WTC11 (cell line): ENCODE results near the gene GASK1A. TPM values are rescaled to one million over a fixed set of nuclear protein-coding genes. Genes with fewer than 3 reads are reported as not detected.

ENCODE experiments used
- ATAC-seq: fragments of 200-7000 bp; cut with Tn5 transposase; 2 replicates; pipeline ENCODE4 v1.10.0; 2021; ENCODE audit warnings: mild to moderate bottlenecking, moderate library complexity
- CTCF ChIA-PET: fragments of 300-600 bp; sonication (Branson Sonifier 250); formaldehyde crosslinking; loops from one replicate; lab custom pipeline; 2021; ENCODE audit warnings: antibody characterized with exemption; lab: Charles Lee
- POLR2A ChIA-PET: fragments of 350-600 bp; sonication (Branson Sonifier 250); formaldehyde crosslinking; loops from one replicate; lab custom pipeline; 2021; ENCODE audit warnings: antibody characterized with exemption; lab: Charles Lee
- DNase-seq: peaks from one replicate; pipeline ENCODE4 v3.0.0; 2021; ENCODE audit warnings: low spot score
- H3K27ac Mint-ChIP-seq: 2 replicates; pipeline ENCODE4 v1.8.0; 2021; ENCODE audit warnings: mixed read lengths
- H3K27me3 Mint-ChIP-seq: 2 replicates; pipeline ENCODE4 v1.8.0; 2021; ENCODE audit warnings: low read depth, mild to moderate bottlenecking, moderate library complexity, mixed read lengths
- H3K36me3 Mint-ChIP-seq: 2 replicates; pipeline ENCODE4 v1.8.0; 2021; ENCODE audit warnings: mixed read lengths
- H3K4me1 Mint-ChIP-seq: 2 replicates; pipeline ENCODE4 v1.8.0; 2022; ENCODE audit warnings: mixed read lengths
- H3K4me3 Mint-ChIP-seq: 2 replicates; pipeline ENCODE4 v1.8.0; 2021; ENCODE audit warnings: mild to moderate bottlenecking, moderate library complexity, mixed read lengths
- H3K9me3 Mint-ChIP-seq: 2 replicates; pipeline ENCODE4 v1.8.0; 2021; ENCODE audit warnings: mixed read lengths
- CREB1 ChIP-seq: sonication (generic); formaldehyde crosslinking; IDR thresholded peaks from 2 replicates; pipeline ENCODE4 v1.8.0; 2023; ENCODE audit warnings: mild to moderate bottlenecking, missing genetic modification reagents
- E2F4 ChIP-seq: sonication (generic); formaldehyde crosslinking; IDR thresholded peaks from 2 replicates; pipeline ENCODE4 v1.8.1; 2022; ENCODE audit warnings: low read depth, mild to moderate bottlenecking, moderate library complexity, missing genetic modification reagents, borderline replicate concordance
- ELF4 ChIP-seq: sonication (generic); formaldehyde crosslinking; IDR thresholded peaks from 2 replicates; pipeline ENCODE4 v1.8.1; 2022; ENCODE audit warnings: low read depth, mild to moderate bottlenecking, moderate library complexity, missing genetic modification reagents
- FOXK1 ChIP-seq: sonication (generic); formaldehyde crosslinking; IDR thresholded peaks from 2 replicates; pipeline ENCODE4 v1.8.0; 2022; ENCODE audit warnings: mild to moderate bottlenecking, moderate library complexity, missing genetic modification reagents
- FOXP1 ChIP-seq: sonication (generic); formaldehyde crosslinking; IDR thresholded peaks from 2 replicates; pipeline ENCODE4 v1.8.0; 2022; ENCODE audit warnings: missing genetic modification reagents, mild to moderate bottlenecking, moderate library complexity, borderline replicate concordance
- IRF1 ChIP-seq: sonication (generic); formaldehyde crosslinking; IDR thresholded peaks from 2 replicates; pipeline ENCODE4 v1.8.0; 2023; ENCODE audit warnings: missing genetic modification reagents
- IRF2 ChIP-seq: sonication (generic); formaldehyde crosslinking; IDR thresholded peaks from 2 replicates; pipeline ENCODE4 v1.8.0; 2022; ENCODE audit warnings: low read depth, missing genetic modification reagents, borderline replicate concordance
- JUN ChIP-seq: sonication (generic); formaldehyde crosslinking; IDR thresholded peaks from 2 replicates; pipeline ENCODE4 v1.8.0; 2023; ENCODE audit warnings: mild to moderate bottlenecking, missing genetic modification reagents
- MYBL2 ChIP-seq: sonication (generic); formaldehyde crosslinking; IDR thresholded peaks from 2 replicates; pipeline ENCODE4 v1.8.1; 2023; ENCODE audit warnings: mild to moderate bottlenecking, moderate library complexity, missing genetic modification reagents
- PREB ChIP-seq: sonication (generic); formaldehyde crosslinking; IDR thresholded peaks from 2 replicates; pipeline ENCODE4 v1.8.1; 2022; ENCODE audit warnings: mild to moderate bottlenecking, missing genetic modification reagents, moderate library complexity, borderline replicate concordance
- SOX15 ChIP-seq: fragments of 250-450 bp; sonication (Bioruptor Pico); IDR thresholded peaks from 2 replicates; pipeline ENCODE4 v1.9.0; 2021; ENCODE audit warnings: mild to moderate bottlenecking
- SP1 ChIP-seq: sonication (generic); formaldehyde crosslinking; conservative IDR thresholded peaks from 2 replicates; pipeline ENCODE4 v1.8.1; 2022; ENCODE audit warnings: missing genetic modification reagents
- TEAD1 ChIP-seq: sonication (generic); formaldehyde crosslinking; IDR thresholded peaks from 2 replicates; pipeline ENCODE4 v1.8.0; 2022; ENCODE audit warnings: mild to moderate bottlenecking, missing genetic modification reagents
- TEAD4 ChIP-seq: sonication (generic); formaldehyde crosslinking; IDR thresholded peaks from 2 replicates; pipeline ENCODE4 v1.8.0; 2022; ENCODE audit warnings: mild to moderate bottlenecking, missing genetic modification reagents
- ZNF138 ChIP-seq: sonication (generic); formaldehyde crosslinking; conservative IDR thresholded peaks from 2 replicates; pipeline ENCODE4 v1.8.1; 2022; ENCODE audit warnings: mild to moderate bottlenecking, moderate library complexity, missing genetic modification reagents
- ZNF219 ChIP-seq: sonication (generic); formaldehyde crosslinking; IDR thresholded peaks from 2 replicates; pipeline ENCODE4 v1.8.0; 2023; ENCODE audit warnings: missing genetic modification reagents, mild to moderate bottlenecking, borderline replicate concordance
- ZNF396 ChIP-seq: fragments of 250-450 bp; sonication (Bioruptor Pico); IDR thresholded peaks from 2 replicates; pipeline ENCODE4 v1.8.0; 2021; ENCODE audit warnings: mild to moderate bottlenecking, moderate library complexity, borderline replicate concordance
- ZNF671 ChIP-seq: fragments of 250-450 bp; sonication (Bioruptor Pico); IDR thresholded peaks from 2 replicates; pipeline ENCODE4 v1.8.0; 2021; ENCODE audit warnings: mild to moderate bottlenecking
- total RNA-seq: library from RNA; stranded (reverse); gene quantifications from 3 replicates; pipeline ENCODE4 v1.2.3, GENCODE V29; 2021
- TF ChIP-seq, protein P1 (sequence below): sonication (generic); formaldehyde crosslinking; IDR thresholded peaks from 2 replicates; pipeline ENCODE4 v1.8.1; 2023; ENCODE audit warnings: mild to moderate bottlenecking, missing genetic modification reagents, moderate library complexity
- TF ChIP-seq, protein P2 (sequence below): sonication (generic); formaldehyde crosslinking; IDR thresholded peaks from 2 replicates; pipeline ENCODE4 v1.8.1; 2022; ENCODE audit warnings: mild to moderate bottlenecking, moderate library complexity, missing genetic modification reagents
- TF ChIP-seq, protein P3 (sequence below): sonication (generic); formaldehyde crosslinking; IDR thresholded peaks from 2 replicates; pipeline ENCODE4 v1.8.1; 2022; ENCODE audit warnings: low read depth, missing genetic modification reagents, borderline replicate concordance
- TF ChIP-seq, protein P4 (sequence below): sonication (generic); formaldehyde crosslinking; IDR thresholded peaks from 2 replicates; pipeline ENCODE4 v1.8.0; 2022; ENCODE audit warnings: mild to moderate bottlenecking, missing genetic modification reagents

GASK1A gene
- total RNA-seq, 1 experiment from 2014 or later, result 9.6 TPM

GRCh38 chr3:43046583-43046982, 67.5 kb downstream of the GASK1A start:
- ChIA-PET POLR2A (interaction anchor here (0.7 kb wide), 1 partner anchor 66 kb away, joined by 3 read pairs; no protein-coding TSS in a partner anchor), CTCF (no interaction called here)
- peaks cover 55% of the 10 kb centered on the region for H3K36me3 Mint-ChIP-seq
- no peak for TF ChIP-seq MYBL2 (CRISPR knock-in tag)
- TF ChIP-seq, protein P1, sequence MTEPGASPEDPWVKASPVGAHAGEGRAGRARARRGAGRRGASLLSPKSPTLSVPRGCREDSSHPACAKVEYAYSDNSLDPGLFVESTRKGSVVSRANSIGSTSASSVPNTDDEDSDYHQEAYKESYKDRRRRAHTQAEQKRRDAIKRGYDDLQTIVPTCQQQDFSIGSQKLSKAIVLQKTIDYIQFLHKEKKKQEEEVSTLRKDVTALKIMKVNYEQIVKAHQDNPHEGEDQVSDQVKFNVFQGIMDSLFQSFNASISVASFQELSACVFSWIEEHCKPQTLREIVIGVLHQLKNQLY (CRISPR knock-in tag), result no peak
- no peak for TF ChIP-seq ZNF396
- no peaks in the 10 kb centered on the region for H3K4me1 Mint-ChIP-seq
- no peak overlapping the region for H3K27ac Mint-ChIP-seq
- no peak for DNase-seq
- no peak for ATAC-seq
- no peak overlapping the region for H3K4me3 Mint-ChIP-seq
- peaks cover 6% of the 10 kb centered on the region for H3K27me3 Mint-ChIP-seq
- peaks cover 83% of the 10 kb centered on the region for H3K9me3 Mint-ChIP-seq

GRCh38 chr3:43048470-43048869, 69.4 kb downstream of the GASK1A start:
- Mint-ChIP-seq H3K4me1 (no peaks in the 10 kb centered on the region), H3K36me3 (peaks cover 53% of the 10 kb centered on the region), H3K27me3 (peaks cover 6% of the 10 kb centered on the region), H3K4me3 (no peak overlapping the region), H3K27ac (no peak overlapping the region), H3K9me3 (peaks cover 87% of the 10 kb centered on the region)
- POLR2A ChIA-PET, result no interaction called here
- ATAC-seq (no peak), DNase-seq (no peak)
- CTCF ChIA-PET, result no interaction called here
- TF ChIP-seq IRF2 (CRISPR knock-in tag) (no peak), TEAD4 (CRISPR knock-in tag) (no peak), FOXP1 (no peak), SP1 (CRISPR knock-in tag) (no peak), FOXK1 (CRISPR knock-in tag) (no peak), SOX15 (no peak), TEAD1 (CRISPR knock-in tag) (no peak), PREB (CRISPR knock-in tag) (no peak), E2F4 (CRISPR knock-in tag) (no peak), ZNF219 (CRISPR knock-in tag) (no peak), ZNF671 (CRISPR knock-in tag) (no peak), JUN (no peak), CREB1 (CRISPR knock-in tag) (no peak), ZNF138 (no peak), IRF1 (no peak), ELF4 (CRISPR knock-in tag) (no peak)
- TF ChIP-seq, protein P2, sequence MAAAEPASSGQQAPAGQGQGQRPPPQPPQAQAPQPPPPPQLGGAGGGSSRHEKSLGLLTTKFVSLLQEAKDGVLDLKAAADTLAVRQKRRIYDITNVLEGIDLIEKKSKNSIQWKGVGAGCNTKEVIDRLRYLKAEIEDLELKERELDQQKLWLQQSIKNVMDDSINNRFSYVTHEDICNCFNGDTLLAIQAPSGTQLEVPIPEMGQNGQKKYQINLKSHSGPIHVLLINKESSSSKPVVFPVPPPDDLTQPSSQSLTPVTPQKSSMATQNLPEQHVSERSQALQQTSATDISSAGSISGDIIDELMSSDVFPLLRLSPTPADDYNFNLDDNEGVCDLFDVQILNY, result no peak
- TF ChIP-seq, protein P3, sequence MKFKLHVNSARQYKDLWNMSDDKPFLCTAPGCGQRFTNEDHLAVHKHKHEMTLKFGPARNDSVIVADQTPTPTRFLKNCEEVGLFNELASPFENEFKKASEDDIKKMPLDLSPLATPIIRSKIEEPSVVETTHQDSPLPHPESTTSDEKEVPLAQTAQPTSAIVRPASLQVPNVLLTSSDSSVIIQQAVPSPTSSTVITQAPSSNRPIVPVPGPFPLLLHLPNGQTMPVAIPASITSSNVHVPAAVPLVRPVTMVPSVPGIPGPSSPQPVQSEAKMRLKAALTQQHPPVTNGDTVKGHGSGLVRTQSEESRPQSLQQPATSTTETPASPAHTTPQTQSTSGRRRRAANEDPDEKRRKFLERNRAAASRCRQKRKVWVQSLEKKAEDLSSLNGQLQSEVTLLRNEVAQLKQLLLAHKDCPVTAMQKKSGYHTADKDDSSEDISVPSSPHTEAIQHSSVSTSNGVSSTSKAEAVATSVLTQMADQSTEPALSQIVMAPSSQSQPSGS (CRISPR knock-in tag), result no peak
- TF ChIP-seq, protein P4, sequence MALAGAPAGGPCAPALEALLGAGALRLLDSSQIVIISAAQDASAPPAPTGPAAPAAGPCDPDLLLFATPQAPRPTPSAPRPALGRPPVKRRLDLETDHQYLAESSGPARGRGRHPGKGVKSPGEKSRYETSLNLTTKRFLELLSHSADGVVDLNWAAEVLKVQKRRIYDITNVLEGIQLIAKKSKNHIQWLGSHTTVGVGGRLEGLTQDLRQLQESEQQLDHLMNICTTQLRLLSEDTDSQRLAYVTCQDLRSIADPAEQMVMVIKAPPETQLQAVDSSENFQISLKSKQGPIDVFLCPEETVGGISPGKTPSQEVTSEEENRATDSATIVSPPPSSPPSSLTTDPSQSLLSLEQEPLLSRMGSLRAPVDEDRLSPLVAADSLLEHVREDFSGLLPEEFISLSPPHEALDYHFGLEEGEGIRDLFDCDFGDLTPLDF, result no peak
